ACC112 (cell line): ENCODE data around the gene GDNF.
"Not testable (repeated sequence)": the region's sequence is repeated elsewhere in the genome, so short reads cannot be mapped to it uniquely, and the experiment has no call there.

Source experiments
- H2AFZ ChIP-seq: fragments of 200-600 bp; sonication (generic); one replicate; pipeline ENCODE4 v1.6.0; 2017; ENCODE audit warnings: antibody characterized with exemption, low read length; ENCODE audit not compliant: unreplicated experiment
- H3K27ac ChIP-seq: fragments of 200-600 bp; sonication (generic); 2 replicates; pipeline ENCODE4 v1.5.1; 2014; ENCODE audit warnings: low read depth, mild to moderate bottlenecking, antibody characterized with exemption, low read length, moderate library complexity
- H3K27me3 ChIP-seq: fragments of 200-600 bp; sonication (generic); 2 replicates; pipeline ENCODE4 v1.6.1; 2014; ENCODE audit warnings: mild to moderate bottlenecking, antibody characterized with exemption, low read length, moderate library complexity, mixed read lengths; ENCODE audit not compliant: insufficient read depth
- H3K36me3 ChIP-seq: fragments of 200-600 bp; sonication (generic); 2 replicates; pipeline ENCODE4 v1.6.1; 2016; ENCODE audit warnings: mild to moderate bottlenecking, antibody characterized with exemption, low read length, moderate library complexity, mixed read lengths; ENCODE audit not compliant: insufficient read depth
- H3K4me1 ChIP-seq: fragments of 200-600 bp; sonication (generic); one replicate; pipeline ENCODE4 v1.6.1; 2016; ENCODE audit warnings: low read length, mixed read lengths; ENCODE audit not compliant: insufficient read depth, unreplicated experiment, control insufficient read depth
- H3K4me3 ChIP-seq: fragments of 200-600 bp; sonication (generic); 2 replicates; pipeline ENCODE4 v1.5.1; 2014; ENCODE audit warnings: mild to moderate bottlenecking, low read depth, low read length
- H3K79me2 ChIP-seq: fragments of 200-600 bp; sonication (generic); one replicate; pipeline ENCODE4 v1.6.0; 2016; ENCODE audit warnings: low read length; ENCODE audit not compliant: control insufficient read depth, unreplicated experiment, insufficient read depth

The GDNF gene

GRCh38 chr5:37786862-37787519 lies 52.9 kb downstream of the GDNF start:
- H3K36me3 ChIP-seq: no peaks in the 10 kb centered on the region
- H3K4me1 ChIP-seq: peaks cover 10% of the 10 kb centered on the region
- no peak overlapping the region for H3K4me3 ChIP-seq
- H3K79me2 ChIP-seq: no peaks in the 10 kb centered on the region
- H3K27me3 ChIP-seq: no peaks in the 10 kb centered on the region
- no peak overlapping the region for H2AFZ ChIP-seq
- no peak overlapping the region for H3K27ac ChIP-seq

- H3K79me2 ChIP-seq: no peaks in the 10 kb centered on the region
- H3K27ac ChIP-seq: no peak overlapping the region
- H2AFZ ChIP-seq: no peak overlapping the region
- no peaks in the 10 kb centered on the region for H3K27me3 ChIP-seq
- no peaks in the 10 kb centered on the region for H3K36me3 ChIP-seq
- H3K4me1 ChIP-seq: peaks cover 10% of the 10 kb centered on the region
- no peak overlapping the region for H3K4me3 ChIP-seq
Measured at GRCh38 chr5:37786416-37786815, 53.4 kb downstream of the GDNF start.

- H3K36me3 ChIP-seq, H3K79me2 ChIP-seq, H2AFZ ChIP-seq, H3K27ac ChIP-seq, H3K4me3 ChIP-seq, H3K27me3 ChIP-seq, H3K4me1 ChIP-seq: not testable (repeated sequence)
Measured at GRCh38 chr5:37781409-37781808, 58.4 kb downstream of the GDNF start.

- Histone ChIP-seq H3K4me1 (peaks cover 1% of the 10 kb centered on the region), H3K4me3 (no peak overlapping the region), H3K27ac (no peak overlapping the region), H2AFZ (no peak overlapping the region), H3K27me3 (no peaks in the 10 kb centered on the region), H3K79me2 (no peaks in the 10 kb centered on the region), H3K36me3 (no peaks in the 10 kb centered on the region)
Measured at GRCh38 chr5:37777432-37778130, 62.3 kb downstream of the GDNF start.

GRCh38 chr5:37776826-37777225 lies 63.0 kb downstream of the GDNF start:
- Histone ChIP-seq H2AFZ (no peak overlapping the region), H3K79me2 (no peaks in the 10 kb centered on the region)

GRCh38 chr5:37774912-37775483 lies 64.8 kb downstream of the GDNF start:
- Histone ChIP-seq H3K27me3 (no peaks in the 10 kb centered on the region), H3K4me1 (peaks cover 26% of the 10 kb centered on the region), H3K79me2 (no peaks in the 10 kb centered on the region), H2AFZ (no peak overlapping the region), H3K4me3 (no peak overlapping the region), H3K27ac (no peak overlapping the region), H3K36me3 (no peaks in the 10 kb centered on the region)

More at GRCh38 chr5:37776826-37777225, 63.0 kb downstream of the GDNF start:
- Histone ChIP-seq H3K4me1 (peaks cover 9% of the 10 kb centered on the region), H3K27ac (no peak overlapping the region), H3K4me3 (no peak overlapping the region), H3K36me3 (no peaks in the 10 kb centered on the region), H3K27me3 (no peaks in the 10 kb centered on the region)

- H3K79me2 ChIP-seq: no peaks in the 10 kb centered on the region
- peaks cover 26% of the 10 kb centered on the region for H3K4me1 ChIP-seq
- no peak overlapping the region for H3K27ac ChIP-seq
- H3K36me3 ChIP-seq: no peaks in the 10 kb centered on the region
- no peak overlapping the region for H3K4me3 ChIP-seq
- H2AFZ ChIP-seq: no peak overlapping the region
- H3K27me3 ChIP-seq: no peaks in the 10 kb centered on the region
Measured at GRCh38 chr5:37773809-37774208, 66.0 kb downstream of the GDNF start.

GRCh38 chr5:37772255-37772654 lies 67.6 kb downstream of the GDNF start:
- H3K27ac ChIP-seq: peak overlapping the region; percentile 65
- no peaks in the 10 kb centered on the region for H3K27me3 ChIP-seq
- H3K4me1 ChIP-seq: peaks cover 26% of the 10 kb centered on the region
- H3K79me2 ChIP-seq: no peaks in the 10 kb centered on the region
- H3K36me3 ChIP-seq: no peaks in the 10 kb centered on the region
- no peak overlapping the region for H2AFZ ChIP-seq
- no peak overlapping the region for H3K4me3 ChIP-seq

GRCh38 chr5:37771731-37772130 lies 68.1 kb downstream of the GDNF start:
- H3K27ac ChIP-seq: peak overlapping the region; percentile 65
- H3K4me3 ChIP-seq: no peak overlapping the region
- peaks cover 26% of the 10 kb centered on the region for H3K4me1 ChIP-seq
- no peaks in the 10 kb centered on the region for H3K79me2 ChIP-seq
- H3K27me3 ChIP-seq: no peaks in the 10 kb centered on the region
- no peak overlapping the region for H2AFZ ChIP-seq
- no peaks in the 10 kb centered on the region for H3K36me3 ChIP-seq

GRCh38 chr5:37771203-37771611 lies 68.6 kb downstream of the GDNF start:
- Histone ChIP-seq H2AFZ (no peak overlapping the region), H3K79me2 (no peaks in the 10 kb centered on the region), H3K4me3 (no peak overlapping the region), H3K27me3 (no peaks in the 10 kb centered on the region), H3K4me1 (peaks cover 26% of the 10 kb centered on the region), H3K36me3 (no peaks in the 10 kb centered on the region), H3K27ac (peak overlapping the region; percentile 30)

- no peaks in the 10 kb centered on the region for H3K79me2 ChIP-seq
- no peaks in the 10 kb centered on the region for H3K27me3 ChIP-seq
- peaks cover 26% of the 10 kb centered on the region for H3K4me1 ChIP-seq
- no peak overlapping the region for H2AFZ ChIP-seq
- peak overlapping the region; percentile 30; the same call in 1 of the 2 replicates for H3K27ac ChIP-seq
- H3K4me3 ChIP-seq: no peak overlapping the region
- no peaks in the 10 kb centered on the region for H3K36me3 ChIP-seq
Measured at GRCh38 chr5:37770786-37771185, 69.1 kb downstream of the GDNF start.
